ENCODE data around the gene TSC22D3. TPM values are rescaled to one million over a fixed set of nuclear protein-coding genes. Genes with fewer than 3 reads are reported as not detected.
A peak's percentile ranks its signal among the peaks of the same experiment; 100 is the strongest.

The TSC22D3 gene
- total and polyA plus RNA-seq, 12 donors: 132 to 474 (median 298) TPM

- no peaks in the 10 kb centered on the region for H3K36me3 ChIP-seq (replicated peaks in 1 of 2)
- peak overlapping the region in 3 of 5 donors; percentile 2 to 63 (median 62) for H3K27ac ChIP-seq
- DNase-seq: peak; percentile 43 to 73 (median 57)
- H3K4me3 ChIP-seq: no peak overlapping the region
- TF ChIP-seq POLR2A (IDR thresholded peaks at IDR 0.05) (no peak), CTCF (IDR thresholded peaks at IDR 0.05) (no peak)
- H3K4me1 ChIP-seq (replicated peaks in 1 of 2): peaks cover 0 to 13% of the 10 kb centered on the region in 2 donors
- whole genome bisulfite sequencing, 4 donors: 55 to 72% (median 64%) methylated on average over 1 to 8 of the region's 8 CpGs
- intact Hi-C loops (cut with DNase I): no loop called here
- H3K9me3 ChIP-seq (replicated peaks in 1 of 3): no peaks in the 10 kb centered on the region
- no peaks in the 10 kb centered on the region for H3K27me3 ChIP-seq
Measured at GRCh38 chrX:107766470-107767150, 9.0 kb downstream of the TSC22D3 start.

GRCh38 chrX:107764845-107765608 lies 10.6 kb downstream of the TSC22D3 start:
- Histone ChIP-seq H3K9me3 (replicated peaks in 1 of 3) (no peaks in the 10 kb centered on the region), H3K36me3 (replicated peaks in 1 of 2) (no peaks in the 10 kb centered on the region), H3K4me3 (no peak overlapping the region), H3K4me1 (replicated peaks in 1 of 2) (peaks cover 0 to 9% of the 10 kb centered on the region in 2 donors), H3K27me3 (no peaks in the 10 kb centered on the region), H3K27ac (no peak overlapping the region)
- no peak for DNase-seq
- TF ChIP-seq CTCF (IDR thresholded peaks at IDR 0.05): no peak
- no peak for TF ChIP-seq POLR2A (IDR thresholded peaks at IDR 0.05)
- WGBS, 4 donors: 66 to 83% (median 73%) methylated on average over 6 to 11 of the region's 11 CpGs
- intact Hi-C loops (cut with DNase I): no loop called here

- WGBS, 4 donors: 78 to 86% (median 82%) methylated on average over 1 of the region's 1 CpG
- no peaks in the 10 kb centered on the region for H3K36me3 ChIP-seq (replicated peaks in 1 of 2)
- no peak overlapping the region for H3K4me3 ChIP-seq
- DNase-seq: no peak
- intact Hi-C loops (cut with DNase I): no loop called here
- no peaks in the 10 kb centered on the region for H3K9me3 ChIP-seq (replicated peaks in 1 of 3)
- H3K4me1 ChIP-seq (replicated peaks in 1 of 2): peaks cover 0 to 9% of the 10 kb centered on the region in 2 donors
- H3K27me3 ChIP-seq: no peaks in the 10 kb centered on the region
- TF ChIP-seq CTCF (IDR thresholded peaks at IDR 0.05) (no peak), POLR2A (IDR thresholded peaks at IDR 0.05) (no peak)
- H3K27ac ChIP-seq: no peak overlapping the region
Measured at GRCh38 chrX:107763647-107764046, 11.9 kb downstream of the TSC22D3 start.

GRCh38 chrX:107760304-107761077 lies 15.1 kb downstream of the TSC22D3 start:
- H3K27me3 ChIP-seq: no peaks in the 10 kb centered on the region
- no peak for TF ChIP-seq CTCF (IDR thresholded peaks at IDR 0.05)
- TF ChIP-seq POLR2A (IDR thresholded peaks at IDR 0.05): no peak
- intact Hi-C loops (cut with DNase I): no loop called here
- H3K36me3 ChIP-seq (replicated peaks in 1 of 2): no peaks in the 10 kb centered on the region
- 83 to 100% (median 87%) methylated on average over 1 to 5 of the region's 5 CpGs for WGBS, 4 donors
- no peaks in the 10 kb centered on the region for H3K9me3 ChIP-seq (replicated peaks in 1 of 3)
- peaks cover 0 to 11% of the 10 kb centered on the region in 2 donors for H3K4me1 ChIP-seq (replicated peaks in 1 of 2)
- no peak for DNase-seq
- H3K27ac ChIP-seq: no peak overlapping the region
- no peak overlapping the region for H3K4me3 ChIP-seq
